ENCODE results near the gene SLC25A27. TPM values are rescaled to one million over a fixed set of nuclear protein-coding genes. Genes with fewer than 3 reads are reported as not detected.

The SLC25A27 gene
- total RNA-seq, 1 donor from 2014 or later: 20.7 TPM

- no peak for DNase-seq
Measured at GRCh38 chr6:46715141-46715540, 62.4 kb downstream of the SLC25A27 start.

DNA sequence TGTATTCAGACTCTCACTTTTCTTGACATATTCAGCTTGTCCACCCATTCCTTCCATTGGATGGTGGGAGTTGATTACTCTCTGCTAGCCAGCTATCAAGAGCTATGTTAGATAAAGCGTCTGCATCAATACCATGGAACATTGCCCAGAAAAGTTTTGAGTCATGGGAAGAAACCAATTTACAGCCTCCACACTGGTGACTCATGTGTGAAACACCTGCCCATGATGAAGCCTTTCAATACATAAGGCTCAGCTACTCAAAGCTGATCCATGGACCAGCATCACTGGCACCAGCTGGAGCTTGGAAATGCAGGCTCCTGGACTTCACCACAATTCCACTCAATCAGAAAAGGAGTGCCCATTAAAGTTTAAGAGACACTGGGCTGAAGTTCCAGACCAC is 66.3 kb downstream of the SLC25A27 start:
- DNase-seq: no peak

- no peak for DNase-seq
Measured at GRCh38 chr6:46720401-46720800, 67.6 kb downstream of the SLC25A27 start.

Other genes starting within 250 kb of the SLC25A27 start
- 1.9 TPM for gene RCAN2, start 161.5 kb upstream of the SLC25A27 start, total RNA-seq
- 10.8 TPM for gene CYP39A1, start 157 bp upstream of the SLC25A27 start, total RNA-seq
- 0.20 TPM for gene TDRD6, start 34.9 kb downstream of the SLC25A27 start, total RNA-seq
- 2.0 TPM for gene PLA2G7, start 82.4 kb downstream of the SLC25A27 start, total RNA-seq
- not detected for gene ANKRD66, start 94.0 kb downstream of the SLC25A27 start, total RNA-seq
- not detected for gene MEP1A, start 140.4 kb downstream of the SLC25A27 start, total RNA-seq